Measurements from ENCODE around the gene MAN2A2.

MAN2A2 gene

GRCh38 chr15:90946941-90947576, 44.0 kb downstream of the MAN2A2 start:
- Histone ChIP-seq H2AK5ac (ENCODE audit: low read length, severe bottlenecking) (no peak overlapping the region), H4K8ac (ENCODE audit: low read length) (no peak overlapping the region), H2BK12ac (ENCODE audit: low read length in 2 of 2) (no peak overlapping the region), H4K91ac (ENCODE audit: low read length) (no peak overlapping the region), H3K18ac (ENCODE audit: low read depth in 1 of 2, low read length in 2 of 2) (no peak overlapping the region), H3K14ac (ENCODE audit: low read length in 2 of 2) (no peak overlapping the region), H2BK5ac (ENCODE audit: low read depth, low read length, poor library complexity, severe bottlenecking) (no peak overlapping the region), H3K36me3 (ENCODE audit: control insufficient read depth in 1 of 2, insufficient read depth in 2 of 2, low read depth in 1 of 2, low read length in 2 of 2) (peaks cover 85 to 90% of the 10 kb centered on the region in 2 experiments), H2BK15ac (ENCODE audit: low read depth, poor library complexity, severe bottlenecking) (no peak overlapping the region), H3K4ac (ENCODE audit: low read depth in 1 of 2, low read length in 2 of 2) (no peak overlapping the region), H3K23ac (ENCODE audit: low read length in 2 of 2) (no peak overlapping the region), H3K27ac (ENCODE audit: low read length, poor library complexity, severe bottlenecking) (no peak overlapping the region), H2AFZ (ENCODE audit: low read depth, low read length) (no peak overlapping the region), H3K27me3 (ENCODE audit: control insufficient read depth in 1 of 2, insufficient read depth in 1 of 2, low read length in 2 of 2) (no peaks in the 10 kb centered on the region), H3K79me1 (replicated peaks; ENCODE audit: low read length, poor library complexity, severe bottlenecking) (peaks cover 22% of the 10 kb centered on the region), H3K9me3 (ENCODE audit: control insufficient read depth, low read length) (no peaks in the 10 kb centered on the region), H3K9ac (ENCODE audit: low read length) (no peak overlapping the region), H3K4me2 (ENCODE audit: low read length, poor library complexity, severe bottlenecking) (no peak overlapping the region), H3K4me1 (ENCODE audit: control insufficient read depth, insufficient read depth, low read depth, low read length) (peaks cover 24% of the 10 kb centered on the region), H2BK120ac (ENCODE audit: low read depth, low read length) (no peak overlapping the region), H3K4me3 (ENCODE audit: insufficient read depth in 1 of 2, low read depth in 1 of 2, low read length in 2 of 2) (no peak overlapping the region)
- WGBS, result 87% methylated on average over 8 of the region's 8 CpGs
- DNase-seq, result no peak

DNA sequence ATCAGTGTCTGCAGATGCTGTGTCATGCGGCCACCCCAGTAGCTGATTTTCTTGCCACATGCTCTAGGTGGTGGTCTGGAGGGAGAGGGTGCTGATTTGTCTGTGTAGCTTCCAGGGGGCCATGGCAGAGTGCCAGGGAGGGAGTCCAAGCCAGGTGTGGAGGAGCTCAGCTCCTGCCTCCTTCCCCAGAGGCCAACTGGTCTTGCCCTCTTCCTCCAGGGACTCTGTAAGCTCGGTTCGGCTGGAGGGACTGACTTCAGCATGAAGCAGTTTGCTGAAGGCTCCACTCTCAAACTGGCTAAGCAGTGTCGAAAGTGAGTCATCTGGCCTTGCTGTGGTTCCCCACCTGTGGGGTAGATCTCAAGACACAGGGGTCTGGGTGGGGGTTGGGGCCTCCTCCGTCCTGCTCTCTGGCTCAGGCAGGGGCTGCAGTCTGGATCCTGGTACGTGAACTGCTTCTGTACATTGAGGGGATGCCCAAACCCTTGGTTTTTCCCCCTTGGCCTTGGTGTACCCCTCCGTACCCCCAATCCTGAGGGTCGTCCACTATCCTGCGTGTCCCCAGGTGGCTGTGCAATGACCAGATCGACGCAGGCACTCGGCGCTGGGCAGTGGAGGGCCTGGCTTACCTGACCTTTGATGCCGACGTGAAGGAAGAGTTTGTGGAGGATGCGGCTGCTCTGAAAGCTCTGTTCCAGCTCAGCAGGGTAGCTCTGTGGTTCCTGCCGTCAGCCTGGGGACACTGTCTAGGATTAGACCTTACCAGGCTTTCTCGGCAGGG, 44.7 kb downstream of the MAN2A2 start:
- Histone ChIP-seq H3K4me2 (ENCODE audit: low read length, poor library complexity, severe bottlenecking) (no peak overlapping the region), H3K79me1 (replicated peaks; ENCODE audit: low read length, poor library complexity, severe bottlenecking) (peaks cover 15% of the 10 kb centered on the region), H3K27ac (ENCODE audit: low read length, poor library complexity, severe bottlenecking) (no peak overlapping the region), H2BK15ac (ENCODE audit: low read depth, poor library complexity, severe bottlenecking) (no peak overlapping the region), H2AFZ (ENCODE audit: low read depth, low read length) (no peak overlapping the region), H3K4me1 (ENCODE audit: control insufficient read depth, insufficient read depth, low read depth, low read length) (peaks cover 24% of the 10 kb centered on the region), H3K4me3 (ENCODE audit: insufficient read depth in 1 of 2, low read depth in 1 of 2, low read length in 2 of 2) (no peak overlapping the region), H3K4ac (ENCODE audit: low read depth in 1 of 2, low read length in 2 of 2) (no peak overlapping the region), H2BK120ac (ENCODE audit: low read depth, low read length) (no peak overlapping the region), H3K18ac (ENCODE audit: low read depth in 1 of 2, low read length in 2 of 2) (no peak overlapping the region), H3K27me3 (ENCODE audit: control insufficient read depth in 1 of 2, insufficient read depth in 1 of 2, low read length in 2 of 2) (no peaks in the 10 kb centered on the region), H2AK5ac (ENCODE audit: low read length, severe bottlenecking) (no peak overlapping the region), H3K23ac (ENCODE audit: low read length in 2 of 2) (no peak overlapping the region), H4K91ac (ENCODE audit: low read length) (no peak overlapping the region), H3K14ac (ENCODE audit: low read length in 2 of 2) (no peak overlapping the region), H2BK5ac (ENCODE audit: low read depth, low read length, poor library complexity, severe bottlenecking) (no peak overlapping the region), H4K8ac (ENCODE audit: low read length) (no peak overlapping the region), H3K9ac (ENCODE audit: low read length) (no peak overlapping the region), H2BK12ac (ENCODE audit: low read length in 2 of 2) (no peak overlapping the region), H3K9me3 (ENCODE audit: control insufficient read depth, low read length) (no peaks in the 10 kb centered on the region), H3K36me3 (ENCODE audit: control insufficient read depth in 1 of 2, insufficient read depth in 2 of 2, low read depth in 1 of 2, low read length in 2 of 2) (peaks cover 85 to 88% of the 10 kb centered on the region in 2 experiments)
- DNase-seq, result no peak
- 94% methylated on average over 18 of the region's 18 CpGs for WGBS

GRCh38 chr15:90948506-90948905, 45.4 kb downstream of the MAN2A2 start:
- 98% methylated on average over 7 of the region's 8 CpGs for WGBS
- no peak overlapping the region for H3K18ac ChIP-seq (ENCODE audit: low read depth in 1 of 2, low read length in 2 of 2)
- H2BK120ac ChIP-seq (ENCODE audit: low read depth, low read length), result no peak overlapping the region
- no peak overlapping the region for H3K9ac ChIP-seq (ENCODE audit: low read length)
- H3K14ac ChIP-seq (ENCODE audit: low read length in 2 of 2), result no peak overlapping the region
- no peak overlapping the region for H3K27ac ChIP-seq (ENCODE audit: low read length, poor library complexity, severe bottlenecking)
- DNase-seq, result no peak
- H3K4ac ChIP-seq (ENCODE audit: low read depth in 1 of 2, low read length in 2 of 2), result no peak overlapping the region
- H2BK15ac ChIP-seq (ENCODE audit: low read depth, poor library complexity, severe bottlenecking), result no peak overlapping the region
- peaks cover 24% of the 10 kb centered on the region for H3K4me1 ChIP-seq (ENCODE audit: control insufficient read depth, insufficient read depth, low read depth, low read length)
- H2AK5ac ChIP-seq (ENCODE audit: low read length, severe bottlenecking), result no peak overlapping the region
- H3K79me1 ChIP-seq (replicated peaks; ENCODE audit: low read length, poor library complexity, severe bottlenecking), result peaks cover 16% of the 10 kb centered on the region
- no peak overlapping the region for H3K23ac ChIP-seq (ENCODE audit: low read length in 2 of 2)
- no peak overlapping the region for H4K8ac ChIP-seq (ENCODE audit: low read length)
- H3K4me3 ChIP-seq (ENCODE audit: insufficient read depth in 1 of 2, low read depth in 1 of 2, low read length in 2 of 2), result no peak overlapping the region
- no peak overlapping the region for H4K91ac ChIP-seq (ENCODE audit: low read length)
- H3K27me3 ChIP-seq (ENCODE audit: control insufficient read depth in 1 of 2, insufficient read depth in 1 of 2, low read length in 2 of 2), result no peaks in the 10 kb centered on the region
- no peak overlapping the region for H2AFZ ChIP-seq (ENCODE audit: low read depth, low read length)
- no peaks in the 10 kb centered on the region for H3K9me3 ChIP-seq (ENCODE audit: control insufficient read depth, low read length)
- H2BK5ac ChIP-seq (ENCODE audit: low read depth, low read length, poor library complexity, severe bottlenecking), result no peak overlapping the region
- H3K4me2 ChIP-seq (ENCODE audit: low read length, poor library complexity, severe bottlenecking), result no peak overlapping the region
- no peak overlapping the region for H2BK12ac ChIP-seq (ENCODE audit: low read length in 2 of 2)
- peaks cover 85 to 88% of the 10 kb centered on the region in 2 experiments for H3K36me3 ChIP-seq (ENCODE audit: control insufficient read depth in 1 of 2, insufficient read depth in 2 of 2, low read depth in 1 of 2, low read length in 2 of 2)

GRCh38 chr15:90949979-90950675, 47.0 kb downstream of the MAN2A2 start:
- Histone ChIP-seq H3K9ac (ENCODE audit: low read length) (no peak overlapping the region), H2BK5ac (ENCODE audit: low read depth, low read length, poor library complexity, severe bottlenecking) (no peak overlapping the region), H3K9me3 (ENCODE audit: control insufficient read depth, low read length) (no peaks in the 10 kb centered on the region), H3K27me3 (ENCODE audit: control insufficient read depth in 1 of 2, insufficient read depth in 1 of 2, low read length in 2 of 2) (no peaks in the 10 kb centered on the region), H4K91ac (ENCODE audit: low read length) (no peak overlapping the region), H3K4me3 (ENCODE audit: insufficient read depth in 1 of 2, low read depth in 1 of 2, low read length in 2 of 2) (no peak overlapping the region), H3K4me1 (ENCODE audit: control insufficient read depth, insufficient read depth, low read depth, low read length) (peaks cover 27% of the 10 kb centered on the region), H3K18ac (ENCODE audit: low read depth in 1 of 2, low read length in 2 of 2) (no peak overlapping the region), H2BK120ac (ENCODE audit: low read depth, low read length) (no peak overlapping the region), H3K79me1 (replicated peaks; ENCODE audit: low read length, poor library complexity, severe bottlenecking) (peaks cover 16% of the 10 kb centered on the region), H3K23ac (ENCODE audit: low read length in 2 of 2) (no peak overlapping the region), H3K36me3 (ENCODE audit: control insufficient read depth in 1 of 2, insufficient read depth in 2 of 2, low read depth in 1 of 2, low read length in 2 of 2) (peaks cover 77 to 80% of the 10 kb centered on the region in 2 experiments), H3K4ac (ENCODE audit: low read depth in 1 of 2, low read length in 2 of 2) (no peak overlapping the region), H3K14ac (ENCODE audit: low read length in 2 of 2) (no peak overlapping the region), H2BK15ac (ENCODE audit: low read depth, poor library complexity, severe bottlenecking) (no peak overlapping the region), H3K27ac (ENCODE audit: low read length, poor library complexity, severe bottlenecking) (no peak overlapping the region), H2AK5ac (ENCODE audit: low read length, severe bottlenecking) (no peak overlapping the region), H3K4me2 (ENCODE audit: low read length, poor library complexity, severe bottlenecking) (no peak overlapping the region), H4K8ac (ENCODE audit: low read length) (no peak overlapping the region), H2BK12ac (ENCODE audit: low read length in 2 of 2) (no peak overlapping the region), H2AFZ (ENCODE audit: low read depth, low read length) (no peak overlapping the region)
- no peak for DNase-seq
- 97% methylated on average over 23 of the region's 23 CpGs for WGBS

All from mesenchymal stem cell (in vitro differentiated cells and primary cell).